ENCODE results near the gene FAH.
"Not testable (repeated sequence)": the region's sequence is repeated elsewhere in the genome, so short reads cannot be mapped to it uniquely, and the experiment has no call there.

FAH gene

DNA sequence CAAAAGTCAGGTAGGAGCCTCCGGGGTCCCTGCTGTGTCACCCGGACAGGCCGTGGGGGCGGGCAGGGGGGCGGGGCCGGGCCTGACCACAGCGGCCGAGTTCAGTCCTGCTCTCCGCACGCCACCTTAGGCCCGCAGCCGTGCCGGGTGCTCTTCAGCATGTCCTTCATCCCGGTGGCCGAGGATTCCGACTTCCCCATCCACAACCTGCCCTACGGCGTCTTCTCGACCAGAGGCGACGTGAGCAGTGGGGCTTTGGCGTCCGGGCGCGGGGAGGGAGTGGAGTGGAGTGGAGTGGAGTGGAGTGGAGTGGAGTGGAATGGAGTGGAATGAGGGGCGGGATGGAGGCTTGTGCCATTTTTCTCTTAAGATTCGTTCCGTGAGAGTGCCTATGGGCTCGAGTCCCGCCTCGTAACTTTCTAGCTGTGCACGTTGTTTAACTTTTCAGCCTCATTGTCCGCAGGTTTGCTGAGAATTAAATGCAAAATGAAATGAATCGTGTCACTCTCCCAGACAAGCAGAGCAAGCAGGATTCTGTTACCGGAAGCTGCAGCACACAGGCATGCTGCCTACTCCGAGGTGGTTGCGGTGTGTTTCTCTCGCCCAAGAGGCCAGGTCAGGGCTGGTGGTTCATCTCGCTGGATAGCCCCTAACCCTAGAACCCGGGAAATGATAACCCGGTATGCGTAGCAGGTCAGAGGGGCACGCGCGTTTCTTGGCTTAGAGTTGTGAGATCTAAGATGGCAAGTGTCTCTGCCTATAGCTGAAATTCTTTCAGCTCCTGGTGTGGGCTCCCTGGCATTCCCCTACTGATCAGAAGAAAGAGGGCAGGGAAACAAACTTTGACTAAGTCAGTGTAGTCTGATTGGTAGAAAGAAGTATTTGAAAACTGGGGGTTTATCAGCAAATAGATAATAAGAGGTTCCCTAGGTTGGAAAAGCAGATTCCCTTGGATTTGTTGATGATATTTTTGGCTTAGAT is at the start of gene FAH:
Gene FAH (plus strand): TSS at position 104 of the 981 bp plus-strand sequence. CDS start 56 bp downstream, at position 160.
- DNase-seq, result no peak

DNA sequence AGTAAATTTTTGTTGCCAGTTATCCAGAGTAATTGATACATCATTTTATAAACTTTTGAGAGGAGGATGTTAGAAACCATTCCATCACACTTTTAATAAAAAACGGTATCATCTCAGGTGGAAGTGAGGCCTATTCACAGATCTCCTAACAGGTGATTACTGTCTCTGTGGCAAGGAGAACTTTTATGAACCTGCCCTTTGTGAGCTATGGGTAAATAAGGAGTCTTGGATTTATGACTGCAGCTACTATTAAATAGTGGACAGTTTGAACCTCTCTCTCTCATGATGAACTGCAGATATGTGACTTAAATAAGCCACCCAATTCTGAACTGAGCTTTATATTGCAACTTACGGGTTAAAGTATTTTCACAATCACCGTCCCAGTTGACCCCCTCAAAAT is 47.6 kb upstream of the FAH start:
- DNase-seq, result no peak

DNA sequence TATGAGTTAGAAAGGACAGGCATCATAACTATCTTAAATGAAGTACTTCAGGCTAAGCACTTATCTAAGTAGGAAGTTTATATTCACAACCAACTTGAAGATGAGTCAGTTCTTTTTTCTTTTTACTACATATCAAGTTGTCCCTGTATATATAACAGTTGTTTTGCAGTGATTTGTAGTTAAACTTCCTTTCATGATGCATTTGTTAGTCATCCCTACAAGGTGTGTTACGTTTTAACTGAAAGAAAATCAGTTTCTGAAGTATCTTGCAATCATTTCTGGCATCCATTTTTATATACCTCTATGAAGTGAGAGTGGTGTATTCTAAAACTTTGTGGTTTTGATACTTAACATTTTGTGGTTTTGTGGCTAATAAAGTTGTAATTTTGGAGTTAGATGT is 47.2 kb upstream of the FAH start:
- no peak for DNase-seq

- no peak for DNase-seq
Measured at GRCh38 chr15:80106051-80106450, 46.7 kb upstream of the FAH start.

DNA sequence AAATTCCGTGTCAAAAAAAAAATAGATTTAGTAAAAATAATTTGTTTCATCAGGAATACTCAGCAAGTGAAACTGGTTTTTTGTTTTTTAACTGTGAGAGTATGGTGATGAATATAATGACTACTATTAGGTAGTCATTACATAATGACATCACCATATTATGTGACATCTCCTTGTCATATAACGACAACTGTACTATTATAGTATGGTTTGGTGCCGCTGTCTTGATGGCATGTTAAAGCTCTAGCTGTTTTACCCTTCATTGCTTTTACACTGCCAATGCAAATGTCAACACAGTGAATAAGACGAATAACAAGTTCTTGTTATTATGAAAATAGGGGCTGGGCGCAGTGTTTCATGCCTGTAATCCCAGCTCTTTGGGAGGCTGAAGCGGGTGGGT is 45.6 kb upstream of the FAH start:
- DNase-seq, result no peak

DNA sequence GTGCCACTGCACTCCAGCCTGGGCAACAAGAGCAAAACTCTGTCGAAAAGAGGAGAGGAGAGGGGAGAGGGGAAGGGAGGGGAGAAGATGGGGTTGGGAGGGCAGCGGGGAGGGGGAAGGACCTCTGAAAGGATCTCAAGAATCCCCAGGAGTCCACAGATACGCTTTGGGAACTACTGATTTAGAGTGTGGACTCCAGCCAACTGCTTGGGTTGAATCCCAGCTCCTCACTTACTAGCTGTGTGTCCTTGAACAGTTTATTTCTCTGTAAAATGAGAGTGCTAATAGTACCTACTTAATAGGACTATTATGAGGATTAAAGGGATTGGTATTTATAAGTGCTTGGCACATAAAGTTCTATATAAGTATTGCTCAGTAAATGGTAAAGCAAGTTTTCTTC is 45.0 kb upstream of the FAH start:
- no peak for DNase-seq

DNA sequence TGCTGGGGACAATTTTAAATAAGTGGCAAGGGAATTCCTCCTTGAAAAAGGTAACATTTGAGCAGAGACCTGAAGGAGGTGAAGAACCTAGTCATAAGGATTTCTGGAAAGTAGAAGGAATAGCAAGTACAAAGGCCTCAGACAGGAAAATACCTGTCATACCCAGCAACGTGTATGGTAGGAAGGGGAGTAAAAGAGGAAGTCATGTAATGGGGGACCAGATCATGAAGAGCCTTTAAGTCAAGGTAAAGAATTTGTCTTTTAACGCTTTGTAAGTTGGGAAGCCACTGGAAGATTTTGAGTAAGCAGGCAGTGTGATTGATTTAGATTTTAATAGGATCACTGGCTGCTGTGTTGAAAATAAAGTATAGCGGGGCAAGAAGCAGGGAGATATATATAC is 43.4 kb upstream of the FAH start:
- DNase-seq, result no peak

DNA sequence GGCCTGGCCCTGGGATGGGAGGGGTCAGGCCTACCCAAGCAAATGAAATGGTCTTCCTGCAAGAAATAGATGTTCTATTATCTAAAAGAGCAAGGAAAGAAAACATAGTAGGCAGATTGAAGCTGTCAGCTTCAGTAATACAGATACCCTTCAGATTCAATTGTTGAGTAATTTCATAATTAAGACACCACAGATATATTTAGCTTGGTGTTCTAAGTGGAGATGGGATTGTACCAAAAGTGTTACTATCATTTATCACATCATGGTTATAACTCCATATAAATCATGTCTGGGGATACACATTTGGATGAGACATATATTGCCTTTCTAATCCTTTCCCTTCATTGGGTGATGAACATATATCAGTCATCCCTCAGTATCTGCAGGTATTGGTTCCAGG is 41.9 kb upstream of the FAH start:
- no peak for DNase-seq

DNA sequence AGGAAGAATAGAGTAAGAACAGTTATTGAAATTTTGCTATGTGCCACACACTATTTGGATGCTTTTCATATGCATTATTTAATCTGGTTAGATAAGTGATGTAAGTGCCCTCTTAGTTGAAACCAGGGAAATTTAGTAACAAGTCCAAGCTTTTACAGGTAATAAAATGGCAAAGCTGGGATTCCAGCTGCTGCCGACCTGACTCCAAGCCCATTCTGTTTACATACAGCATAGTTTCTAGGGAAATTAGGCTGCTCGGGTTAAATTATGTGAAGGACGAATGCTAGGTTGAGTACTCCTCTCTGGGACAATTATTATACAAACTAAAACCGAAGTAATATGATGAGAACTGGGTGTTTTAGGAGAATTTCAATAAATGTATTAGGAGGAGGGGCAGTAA is 38.7 kb upstream of the FAH start:
- DNase-seq, result no peak

- no peak for DNase-seq
Measured at GRCh38 chr15:80115021-80115420, 37.8 kb upstream of the FAH start.

- no peak for DNase-seq
Measured at GRCh38 chr15:80118956-80119355, 33.8 kb upstream of the FAH start.

DNA sequence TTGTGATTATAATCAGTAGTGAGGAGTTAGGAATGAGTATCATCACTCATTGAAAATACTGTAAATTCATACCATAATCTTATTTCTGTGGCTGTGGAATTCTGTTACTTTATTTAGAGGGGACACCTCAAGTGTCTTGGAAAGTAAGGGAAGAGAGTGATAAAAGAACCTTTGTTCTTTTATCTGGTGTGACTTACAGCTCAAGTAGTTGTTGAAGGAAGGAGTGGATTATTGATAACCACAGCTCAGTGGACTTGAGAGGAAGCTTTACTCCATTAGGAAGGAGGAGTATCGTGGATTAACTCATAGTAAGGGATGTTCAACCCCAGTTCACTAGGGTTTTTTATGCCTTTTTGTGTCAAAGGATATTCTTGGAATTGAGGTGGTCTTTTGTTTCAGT is 32.2 kb upstream of the FAH start:
- DNase-seq, result no peak

DNA sequence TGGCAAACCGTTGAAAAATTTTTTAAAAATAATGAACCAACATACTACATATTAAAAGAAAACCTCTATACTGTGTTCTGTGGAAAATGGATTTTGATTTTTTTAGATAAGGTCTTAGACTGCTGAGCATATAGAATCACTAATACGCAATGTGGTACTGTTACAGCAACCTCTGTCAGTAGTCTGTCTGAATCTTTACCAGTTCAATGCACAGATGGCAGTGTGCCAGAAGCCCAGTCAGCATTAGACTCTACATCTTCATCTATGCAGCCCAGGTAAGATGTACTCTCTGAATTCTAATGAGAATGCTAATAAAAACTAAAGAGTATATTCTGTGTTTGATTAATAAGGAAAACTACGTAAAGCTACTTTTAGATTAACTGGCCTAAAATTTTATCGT is 31.3 kb upstream of the FAH start:
- DNase-seq, result no peak

GRCh38 chr15:80123034-80123433 is 29.8 kb upstream of the FAH start:
- DNase-seq, result no peak

GRCh38 chr15:80127253-80127652 is 25.5 kb upstream of the FAH start:
- not testable (repeated sequence) for DNase-seq

DNA sequence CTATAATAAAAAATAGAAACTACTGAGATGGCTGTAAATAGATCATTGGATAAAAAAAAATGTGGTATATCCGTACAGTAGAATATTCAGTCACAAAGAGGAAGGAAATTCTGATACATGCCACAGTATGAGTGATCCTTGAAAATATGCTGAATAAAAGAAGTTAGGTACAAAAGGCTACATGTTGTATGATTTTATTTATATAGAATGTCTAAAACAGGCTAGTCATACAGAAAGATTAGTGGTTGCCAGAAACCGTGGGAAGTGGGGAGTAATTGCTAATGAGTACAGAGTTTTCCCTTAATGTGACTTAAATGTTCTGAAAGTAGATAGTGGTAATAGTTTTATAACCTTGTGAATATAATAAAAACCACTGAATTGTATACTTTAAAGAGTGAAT is 24.9 kb upstream of the FAH start:
- no peak for DNase-seq

GRCh38 chr15:80132382-80132781 is 20.4 kb upstream of the FAH start:
- no peak for DNase-seq

- DNase-seq, result no peak
Measured at GRCh38 chr15:80136854-80137253, 15.9 kb upstream of the FAH start.

DNA sequence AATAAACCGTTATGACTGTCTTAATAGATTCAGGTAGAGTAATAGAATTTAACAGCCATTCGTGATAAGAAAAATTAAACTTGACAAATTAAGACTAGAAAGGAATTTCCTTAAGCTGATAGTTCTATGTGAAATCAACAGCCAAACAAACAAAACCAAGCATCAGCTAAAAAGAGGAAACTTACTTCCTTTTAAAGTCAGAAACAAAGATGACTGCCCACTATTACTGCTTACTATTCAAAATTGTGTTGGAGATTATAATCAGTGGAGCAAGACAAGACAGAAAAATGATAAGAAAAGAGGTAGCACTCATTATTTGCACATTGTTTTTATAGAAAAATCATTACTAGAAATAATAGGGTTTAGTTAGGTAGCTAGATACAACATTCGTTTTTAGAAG is 13.8 kb upstream of the FAH start:
- no peak for DNase-seq

DNA sequence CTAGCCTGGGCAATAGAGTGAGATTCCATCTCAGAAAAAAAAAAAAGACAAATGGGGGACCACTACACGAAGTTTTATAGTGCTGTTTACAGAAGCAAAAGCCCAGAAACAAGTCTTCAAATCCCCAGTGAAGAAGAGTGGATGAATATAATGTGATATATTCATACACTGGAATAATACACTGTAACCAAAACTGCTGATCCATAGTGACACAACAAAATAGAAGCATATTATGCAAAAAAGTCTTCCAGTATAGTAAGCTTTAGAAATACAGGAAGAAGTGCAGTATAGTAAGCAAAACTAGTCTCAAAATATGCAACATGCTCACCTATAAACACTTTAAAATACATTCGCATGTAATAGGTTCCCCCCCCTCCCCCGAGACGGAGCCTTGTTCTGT is 11.9 kb upstream of the FAH start:
- no peak for DNase-seq

GRCh38 chr15:80141916-80142598 is 10.7 kb upstream of the FAH start:
- no peak for DNase-seq

DNA sequence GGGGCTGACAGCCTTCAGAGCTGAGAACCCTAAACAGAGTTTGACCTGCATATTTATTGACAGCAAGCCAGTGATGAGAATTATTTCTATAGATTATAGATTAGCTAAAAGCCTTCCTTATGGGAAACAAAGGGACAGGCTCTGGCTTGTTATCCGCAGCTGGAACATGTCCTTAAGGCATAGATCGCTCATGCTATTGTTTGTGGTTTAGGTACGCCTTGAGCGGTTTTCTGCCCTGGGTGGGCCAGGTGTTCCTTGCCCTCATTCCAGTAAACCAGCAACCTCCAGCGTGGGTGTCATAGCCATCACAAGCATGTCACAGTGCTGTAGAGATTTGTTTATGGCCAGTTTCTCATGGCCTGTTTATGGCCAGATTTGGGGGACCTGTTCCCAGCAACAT is 10.2 kb upstream of the FAH start:
- no peak for DNase-seq

DNA sequence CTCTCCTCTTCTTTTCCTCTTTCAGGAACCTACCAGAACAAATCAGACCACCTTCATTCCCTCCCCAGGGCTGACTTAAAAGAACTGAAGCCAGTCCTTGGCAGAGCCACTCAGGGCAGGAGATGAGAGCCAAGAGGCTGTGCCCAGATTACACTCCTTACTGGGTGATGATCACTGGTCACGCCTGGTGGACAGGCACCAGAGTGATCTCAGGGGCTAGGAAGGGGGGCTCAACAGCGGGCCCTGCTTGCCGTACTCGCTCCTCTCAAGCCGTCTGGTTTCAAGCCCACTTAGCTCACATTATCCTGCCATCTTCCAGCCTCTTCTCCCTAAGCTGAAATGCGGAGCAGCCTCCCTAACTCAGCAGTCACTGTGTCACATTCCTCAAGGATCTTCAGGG is 1.7 kb upstream of the FAH start:
- no peak for DNase-seq

DNA sequence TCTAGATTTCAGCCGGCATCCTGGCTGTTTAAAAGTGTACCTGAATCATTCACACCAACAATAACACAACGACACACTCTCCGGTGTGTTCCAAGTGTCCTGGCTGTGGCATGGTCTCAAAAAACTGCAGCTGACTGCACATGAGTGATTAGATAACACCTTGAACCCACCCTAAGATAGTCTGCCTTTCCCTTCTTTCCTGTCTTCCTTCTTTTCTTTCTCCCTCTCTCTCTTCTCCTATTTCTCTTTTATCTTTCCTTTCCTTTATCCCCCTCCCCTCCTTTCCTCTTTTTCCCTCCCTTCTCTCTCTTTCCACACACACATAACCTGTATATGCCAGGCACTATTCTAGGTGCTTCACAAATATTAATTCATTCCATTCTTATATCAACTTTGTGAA is 1.2 kb upstream of the FAH start:
- no peak for DNase-seq
